H7 (cell line): Measurements from ENCODE around the gene LYSMD4. TPM values are rescaled to one million over a fixed set of nuclear protein-coding genes. Genes with fewer than 3 reads are reported as not detected.

Experiments used
- total RNA-seq: library from RNA; depleted of rRNA; stranded (reverse); fragments of >200 nt; shearing (Covaris generic); gene quantifications from 2 replicates; pipeline ENCODE4 v1.2.3, GENCODE V29; 2014; rRNA removed

Gene LYSMD4
- total RNA-seq, 1 experiment from 2014 or later = 6.4 TPM

Other genes with a start within 250 kb of the LYSMD4 start
- 13.6 and 19.7 TPM in 2 replicates for gene MEF2A, start 167.5 kb downstream of the LYSMD4 start, total RNA-seq